HG02973 (cell line): Measurements from ENCODE around the gene PXDC1.
A peak's percentile ranks its signal among the peaks of the same experiment; 100 is the strongest.

Experiments
- ATAC-seq: cut with Tn5 transposase; IDR thresholded peaks from one replicate; pipeline ENCODE4 v1.9.1; 2021; ENCODE audit warnings: moderate library complexity; ENCODE audit not compliant: unreplicated experiment

PXDC1 gene

GRCh38 chr6:3748208-3749066 lies 3.1 kb downstream of the PXDC1 start:
- no peak for ATAC-seq

DNA sequence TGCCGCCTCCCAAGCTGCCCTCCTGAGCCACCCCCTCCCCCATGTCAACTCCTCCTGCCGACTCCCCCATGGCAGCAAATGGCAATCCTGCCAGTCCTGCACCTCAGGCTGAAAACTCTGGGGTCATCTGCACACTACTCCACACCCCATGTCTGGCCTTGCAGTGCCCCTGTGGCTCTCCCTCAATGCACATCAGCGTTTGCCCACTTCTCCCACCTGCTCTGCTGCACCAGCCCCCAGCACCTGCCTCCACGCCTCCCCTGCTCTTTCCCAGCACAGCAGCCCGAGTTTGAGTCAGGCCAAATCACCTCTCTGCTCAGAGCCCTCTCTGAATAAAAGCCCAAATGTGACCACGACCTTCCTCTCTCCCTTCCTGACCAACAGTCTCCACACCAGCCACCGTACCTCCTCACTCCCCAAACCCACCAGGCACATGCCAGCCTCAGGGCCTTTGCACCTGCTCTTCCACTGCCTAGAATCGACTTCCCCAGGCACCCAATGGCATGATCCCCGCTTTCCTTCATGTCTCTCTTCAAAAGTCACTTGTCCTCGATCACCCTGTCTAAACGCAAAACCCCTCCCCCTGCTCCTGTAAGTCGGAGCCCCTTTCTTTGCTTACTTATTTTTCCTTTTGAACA lies 4.3 kb downstream of the PXDC1 start:
- ATAC-seq: no peak

DNA sequence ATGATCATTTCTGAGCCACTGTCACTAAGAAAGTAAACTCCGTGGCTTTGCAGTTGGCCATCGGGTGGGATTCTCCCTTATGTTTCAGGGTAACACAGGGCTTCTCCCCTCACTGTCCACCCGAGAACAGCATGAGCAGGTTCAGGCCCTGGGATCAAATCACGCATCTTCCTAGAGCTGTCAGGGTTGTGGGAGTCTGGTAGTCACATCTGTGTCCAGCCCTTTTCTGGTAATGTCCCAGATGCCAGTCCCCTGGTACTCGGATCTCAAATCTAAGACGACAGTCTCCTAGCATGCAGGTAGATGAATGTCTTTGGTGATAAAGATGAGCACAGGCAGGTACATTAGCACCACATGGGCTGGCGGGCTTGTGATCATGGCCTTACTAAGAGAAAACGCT lies 4.8 kb downstream of the PXDC1 start:
- ATAC-seq: no peak

DNA sequence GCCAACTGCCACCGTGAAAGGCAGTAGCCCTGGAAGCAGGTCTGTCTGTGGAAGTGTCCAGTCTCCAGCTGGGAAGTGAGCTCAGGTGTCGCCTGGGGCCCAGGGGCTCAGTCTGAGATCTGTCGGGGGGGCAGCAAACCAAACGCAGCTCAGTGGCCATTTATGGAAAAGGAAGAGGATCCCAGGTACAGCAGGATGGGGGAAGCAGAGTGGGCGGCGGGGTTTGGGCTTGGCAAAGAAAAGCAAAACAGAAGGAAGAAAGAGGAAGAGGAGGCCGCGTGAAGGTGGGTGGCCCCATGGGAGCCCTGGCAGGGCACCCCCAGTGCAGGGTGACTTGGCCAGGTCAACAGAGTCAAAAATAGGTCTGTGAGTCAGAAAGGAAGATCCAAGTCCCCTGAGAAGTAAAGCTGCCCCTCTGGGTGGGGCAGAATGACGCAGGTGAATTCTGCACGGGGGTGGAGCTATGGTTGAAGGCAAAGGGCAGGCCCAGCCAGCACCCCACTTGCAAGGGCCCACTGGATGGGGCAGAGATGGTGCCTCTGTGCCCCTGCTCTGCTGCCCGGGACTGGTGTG lies 5.3 kb downstream of the PXDC1 start:
- no peak for ATAC-seq

GRCh38 chr6:3745566-3746118 lies 5.9 kb downstream of the PXDC1 start:
- no peak for ATAC-seq

DNA sequence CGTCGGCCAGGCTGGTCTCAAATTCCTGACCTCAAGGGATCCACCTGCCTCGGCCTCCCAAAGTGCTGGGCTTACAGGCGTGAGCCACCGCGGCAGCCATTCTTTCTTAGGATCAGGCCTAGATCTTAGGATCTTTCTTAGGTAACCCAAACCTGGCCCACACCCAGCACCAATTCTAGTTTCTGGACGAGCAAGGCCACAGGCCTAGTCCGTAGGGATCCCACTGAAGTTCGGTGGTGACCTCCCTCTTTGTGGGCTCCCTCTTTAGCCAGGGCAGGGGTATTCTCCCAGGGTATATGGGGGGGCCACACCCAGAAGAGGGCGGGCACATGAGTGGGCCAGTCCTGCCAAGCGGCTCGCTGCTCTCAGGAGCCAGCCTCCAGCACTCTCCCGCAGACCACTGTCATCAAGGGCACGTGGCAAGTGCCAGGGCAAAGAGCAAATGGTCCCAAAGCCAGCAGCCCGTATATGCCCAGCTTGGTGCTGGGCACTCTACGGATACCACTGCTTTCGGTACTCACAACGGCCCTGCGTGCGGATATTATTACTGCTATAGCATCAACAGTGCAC lies 6.5 kb downstream of the PXDC1 start:
- no peak for ATAC-seq

GRCh38 chr6:3744211-3744900 lies 7.2 kb downstream of the PXDC1 start:
- ATAC-seq: no peak

GRCh38 chr6:3743541-3743940 lies 8.0 kb downstream of the PXDC1 start:
- no peak for ATAC-seq

DNA sequence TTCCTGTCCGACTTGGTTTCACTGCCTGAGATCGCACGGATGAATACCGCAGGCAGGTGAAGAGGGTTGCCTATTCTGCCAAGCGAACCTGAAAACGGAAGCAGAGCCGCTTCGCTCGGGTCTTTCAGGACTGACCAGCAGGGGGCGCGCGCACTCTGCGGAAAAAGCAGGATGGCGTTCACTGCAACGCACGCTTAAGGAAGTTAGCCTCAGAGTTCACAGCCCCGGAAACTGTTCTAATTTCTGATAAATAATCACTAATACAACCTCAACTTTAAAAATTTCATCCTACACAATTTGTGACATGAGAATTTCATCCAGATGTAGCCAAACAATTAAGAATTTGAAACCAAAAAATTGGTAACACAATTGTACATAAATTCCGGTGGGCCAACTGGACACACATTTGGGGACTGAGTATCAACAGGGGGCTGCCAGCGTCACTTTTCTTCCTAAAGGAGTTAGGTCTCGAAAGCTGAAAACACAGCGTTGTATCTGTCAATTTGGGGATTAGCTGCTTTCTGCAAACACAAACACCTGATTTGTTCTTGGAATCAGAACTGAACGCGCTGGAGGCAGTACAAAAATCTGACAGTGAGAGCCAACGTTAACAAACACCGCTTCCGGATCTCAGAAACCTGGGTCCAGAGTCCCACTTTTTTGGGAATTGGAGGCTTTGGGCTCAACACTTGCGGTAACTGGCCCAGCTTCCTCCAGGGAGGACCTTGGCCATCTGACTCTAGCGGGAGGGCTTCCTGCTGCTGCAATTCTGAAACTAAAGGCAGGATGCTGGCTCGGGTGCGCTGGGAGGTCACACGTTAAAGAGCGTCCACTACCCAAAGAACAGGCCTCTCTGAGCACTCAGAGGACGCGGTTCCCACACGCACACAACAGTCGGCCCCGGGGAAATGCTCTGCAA lies 8.8 kb downstream of the PXDC1 start:
- peak; percentile 61 for ATAC-seq

- ATAC-seq: no peak
Measured at GRCh38 chr6:3742076-3742425, 9.5 kb downstream of the PXDC1 start.

GRCh38 chr6:3741477-3741871 lies 10.0 kb downstream of the PXDC1 start:
- ATAC-seq: no peak

GRCh38 chr6:3740551-3741476 lies 10.7 kb downstream of the PXDC1 start:
- no peak for ATAC-seq

GRCh38 chr6:3739311-3739897 lies 12.1 kb downstream of the PXDC1 start:
- ATAC-seq: no peak

DNA sequence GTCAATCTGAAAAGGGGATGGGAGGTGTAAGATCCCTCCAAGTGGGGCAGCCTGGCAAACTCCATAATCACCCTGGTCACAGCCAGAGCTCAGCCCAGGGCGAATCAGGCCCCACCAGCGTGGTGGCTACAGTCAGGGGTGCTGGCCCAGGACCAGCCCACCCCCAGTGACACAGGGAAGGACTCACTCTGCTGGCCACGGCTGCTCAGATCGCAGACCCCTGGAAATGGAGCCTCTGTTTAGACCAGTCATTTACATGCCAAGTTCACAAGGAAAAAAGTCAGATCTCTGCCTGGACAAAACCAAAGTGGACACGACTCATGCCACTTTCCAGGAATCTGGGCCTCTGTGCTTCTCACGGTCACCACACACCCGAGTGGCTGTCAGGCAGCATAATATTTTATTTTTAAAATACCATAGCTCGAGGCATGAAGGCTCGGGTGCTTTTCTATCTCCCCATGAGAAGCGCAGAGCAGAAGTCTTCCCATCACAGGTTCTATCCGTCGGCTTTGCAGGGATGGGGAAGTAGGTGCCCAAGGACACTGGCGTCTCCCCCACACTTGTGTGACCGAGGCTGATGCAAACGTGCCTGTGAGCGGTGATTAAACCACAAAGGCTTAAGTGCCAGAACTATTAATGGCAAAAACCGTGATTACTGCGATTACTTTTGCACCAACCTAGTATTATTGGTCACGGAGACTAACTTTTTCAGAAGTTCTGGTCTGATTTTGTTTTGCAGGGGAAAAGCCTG lies 13.0 kb downstream of the PXDC1 start:
- no peak for ATAC-seq

- ATAC-seq: no peak
Measured at GRCh38 chr6:3737831-3738210, 13.7 kb downstream of the PXDC1 start.

DNA sequence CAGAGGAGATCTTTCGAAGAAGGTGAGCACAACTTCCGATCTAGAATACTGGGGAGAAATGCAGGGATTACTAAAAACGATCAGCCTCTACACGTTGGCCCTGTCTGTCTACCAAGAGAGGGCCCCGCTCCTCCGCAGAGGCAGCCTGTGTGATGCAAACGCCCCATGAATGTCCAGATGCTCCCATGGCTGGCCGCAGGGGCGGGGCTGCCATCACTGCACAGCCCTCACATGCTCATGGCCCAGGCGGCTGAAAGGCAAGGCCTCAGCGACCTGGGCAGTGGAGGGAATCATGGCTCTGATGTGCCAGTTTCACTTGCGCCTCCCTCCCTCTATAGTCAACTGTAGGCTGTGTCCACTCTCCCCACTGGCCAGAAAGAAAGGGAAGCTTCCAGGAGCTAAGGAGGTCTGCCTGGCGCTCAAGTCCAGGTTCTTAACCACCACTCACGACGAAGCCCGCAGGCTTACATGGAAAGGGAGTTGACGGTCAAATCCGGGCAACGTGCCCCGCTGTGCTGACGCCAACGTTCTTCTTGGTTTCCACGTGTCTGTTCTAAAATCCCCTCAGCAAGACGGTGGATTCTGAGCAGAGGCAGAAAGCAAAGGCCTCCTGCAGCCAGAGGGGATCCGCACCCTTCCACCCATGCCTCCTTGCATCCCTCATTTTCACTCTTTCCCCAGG lies 14.2 kb downstream of the PXDC1 start:
- ATAC-seq: no peak

- ATAC-seq: no peak
Measured at GRCh38 chr6:3735029-3735605, 16.4 kb downstream of the PXDC1 start.
